PC-9 (cell line): ENCODE results near the gene PRKAR1A.

Experiments
- EZH2 ChIP-seq: fragments of 200-600 bp; sonication (generic); IDR thresholded peaks from 2 replicates; pipeline ENCODE4 v1.8.0; 2017; ENCODE audit warnings: antibody characterized with exemption, low read depth
- TF ChIP-seq, protein P1 (sequence below): fragments of 200-600 bp; sonication (generic); conservative IDR thresholded peaks from 2 replicates; pipeline ENCODE4 v1.6.1; 2017; ENCODE audit warnings: mixed run types, antibody characterized with exemption, mild to moderate bottlenecking, moderate library complexity

DNA sequence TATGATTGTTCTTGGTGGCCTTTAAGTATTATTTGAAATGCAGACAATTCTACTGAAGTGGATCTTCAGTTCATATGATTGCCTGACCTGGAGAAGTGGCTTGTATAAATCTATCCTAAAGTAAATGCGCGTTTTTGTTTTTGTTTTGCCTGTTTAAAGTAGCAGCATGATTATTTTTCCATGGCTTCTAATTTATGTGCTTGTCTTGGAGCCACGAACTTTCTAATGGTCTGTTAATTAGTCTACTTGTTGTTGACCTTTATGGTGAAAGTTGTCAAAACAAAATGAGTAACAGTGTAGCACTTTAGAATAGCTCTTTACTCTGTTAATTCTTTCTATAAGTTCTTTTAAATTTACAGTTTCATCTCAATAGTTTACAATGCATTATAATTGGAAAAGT lies 1.7 kb downstream of the PRKAR1A start:
- TF ChIP-seq, protein P1, sequence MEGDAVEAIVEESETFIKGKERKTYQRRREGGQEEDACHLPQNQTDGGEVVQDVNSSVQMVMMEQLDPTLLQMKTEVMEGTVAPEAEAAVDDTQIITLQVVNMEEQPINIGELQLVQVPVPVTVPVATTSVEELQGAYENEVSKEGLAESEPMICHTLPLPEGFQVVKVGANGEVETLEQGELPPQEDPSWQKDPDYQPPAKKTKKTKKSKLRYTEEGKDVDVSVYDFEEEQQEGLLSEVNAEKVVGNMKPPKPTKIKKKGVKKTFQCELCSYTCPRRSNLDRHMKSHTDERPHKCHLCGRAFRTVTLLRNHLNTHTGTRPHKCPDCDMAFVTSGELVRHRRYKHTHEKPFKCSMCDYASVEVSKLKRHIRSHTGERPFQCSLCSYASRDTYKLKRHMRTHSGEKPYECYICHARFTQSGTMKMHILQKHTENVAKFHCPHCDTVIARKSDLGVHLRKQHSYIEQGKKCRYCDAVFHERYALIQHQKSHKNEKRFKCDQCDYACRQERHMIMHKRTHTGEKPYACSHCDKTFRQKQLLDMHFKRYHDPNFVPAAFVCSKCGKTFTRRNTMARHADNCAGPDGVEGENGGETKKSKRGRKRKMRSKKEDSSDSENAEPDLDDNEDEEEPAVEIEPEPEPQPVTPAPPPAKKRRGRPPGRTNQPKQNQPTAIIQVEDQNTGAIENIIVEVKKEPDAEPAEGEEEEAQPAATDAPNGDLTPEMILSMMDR, result no peak
- TF ChIP-seq EZH2, result no peak
